ENCODE measurements around the gene MOSMO. TPM values are rescaled to one million over a fixed set of nuclear protein-coding genes. Genes with fewer than 3 reads are reported as not detected.

MOSMO gene
- total and polyA plus RNA-seq, 2 of the 4 experiments (the other 2 are of a cell fraction): 10.5 to 16.0 TPM

DNA sequence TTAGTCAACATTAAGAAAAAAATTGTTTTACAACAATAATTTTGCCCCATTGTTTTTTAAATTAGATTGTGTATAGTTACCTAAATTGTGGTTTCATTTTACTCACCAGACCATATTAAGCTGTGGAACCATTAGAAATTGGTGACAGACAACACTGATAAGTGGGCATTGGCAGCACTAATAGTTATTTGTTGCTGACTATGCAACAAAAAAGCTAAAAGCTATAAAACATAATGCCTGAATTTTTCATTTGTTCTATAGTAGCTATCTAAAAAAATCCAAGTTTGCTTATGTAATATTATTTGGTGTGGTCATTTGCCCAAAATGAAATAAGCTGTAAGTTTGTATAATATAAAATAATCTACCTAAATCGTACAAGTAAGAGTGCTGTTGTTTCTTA lies 70.7 kb downstream of the MOSMO start:
- Histone ChIP-seq H3K23ac (ENCODE audit: low read depth, low read length) (no peak overlapping the region), H3K4me3 (ENCODE audit: insufficient read depth, low read depth, low read length) (no peak overlapping the region), H3K79me1 (ENCODE audit: low read depth in 1 of 2, low read length in 2 of 2) (peaks cover 18 to 46% of the 10 kb centered on the region in 2 experiments), H2AK5ac (ENCODE audit: low read depth, low read length) (no peak overlapping the region), H2AFZ (replicated peaks; ENCODE audit: low read length, poor library complexity) (no peak overlapping the region), H2BK20ac (ENCODE audit: low read depth, low read length) (no peak overlapping the region), H3K4ac (ENCODE audit: low read depth, low read length) (no peak overlapping the region), H3K9ac (ENCODE audit: low read depth, low read length) (no peak overlapping the region), H3K56ac (ENCODE audit: extremely low read depth, insufficient read depth, low read length) (no peak overlapping the region), H3K4me1 (ENCODE audit: control insufficient read depth, insufficient read depth, low read length) (peaks cover 15% of the 10 kb centered on the region), H3K18ac (ENCODE audit: low read depth, low read length) (no peak overlapping the region), H2BK120ac (ENCODE audit: low read depth, low read length) (no peak overlapping the region), H4K91ac (ENCODE audit: insufficient read depth, low read depth, low read length) (no peak overlapping the region), H4K20me1 (ENCODE audit: insufficient read depth, low read length) (peaks cover 9% of the 10 kb centered on the region), H4K8ac (ENCODE audit: low read depth in 2 of 2, low read length in 2 of 2) (no peak overlapping the region), H2AK9ac (replicated peaks; ENCODE audit: low read depth, low read length, poor library complexity) (no peak overlapping the region), H2BK15ac (ENCODE audit: low read depth, low read length) (no peak overlapping the region), H3K14ac (replicated peaks; ENCODE audit: low read depth, low read length) (no peak overlapping the region), H3K27me3 (ENCODE audit: control insufficient read depth, insufficient read depth, low read length) (no peaks in the 10 kb centered on the region), H2BK5ac (ENCODE audit: low read depth, low read length, poor library complexity, severe bottlenecking) (no peak overlapping the region), H3K9me3 (ENCODE audit: control insufficient read depth, insufficient read depth, low read length) (no peaks in the 10 kb centered on the region), H4K5ac (ENCODE audit: low read depth, low read length) (no peak overlapping the region), H3K27ac (ENCODE audit: insufficient read depth, low read length) (no peak overlapping the region), H3K36me3 (ENCODE audit: control insufficient read depth, insufficient read depth, low read length) (no peaks in the 10 kb centered on the region; the same call in 1 of the 2 replicates), H3K4me2 (ENCODE audit: low read depth, low read length) (no peak overlapping the region), H3K9me1 (ENCODE audit: insufficient read depth, low read length) (peaks cover 9% of the 10 kb centered on the region)
- DNase-seq (no peak), ATAC-seq (ENCODE audit: low read depth) (no peak)
- no TSS peak for BruUV-seq (replicated peaks)
- no CpG with 5 or more reads among the region's 1 CpG for WGBS, 2 experiments (ENCODE audit: extremely low coverage in 2 of 2, insufficient read length in 1 of 2)
- in situ Hi-C loops (cut with MboI; ENCODE audit: low sequenced_read_pairs): no loop called here
- CTCF ChIA-PET: interaction anchor here (0.6 to 4.0 kb wide), 15 partner anchors 9 to 125 kb away, joined by 3 to 46 read pairs (median 10); partner anchors contain the start of gene VWA3A
- intact Hi-C loops (cut with micrococcal nuclease): no loop called here
- TF ChIP-seq, protein P1, sequence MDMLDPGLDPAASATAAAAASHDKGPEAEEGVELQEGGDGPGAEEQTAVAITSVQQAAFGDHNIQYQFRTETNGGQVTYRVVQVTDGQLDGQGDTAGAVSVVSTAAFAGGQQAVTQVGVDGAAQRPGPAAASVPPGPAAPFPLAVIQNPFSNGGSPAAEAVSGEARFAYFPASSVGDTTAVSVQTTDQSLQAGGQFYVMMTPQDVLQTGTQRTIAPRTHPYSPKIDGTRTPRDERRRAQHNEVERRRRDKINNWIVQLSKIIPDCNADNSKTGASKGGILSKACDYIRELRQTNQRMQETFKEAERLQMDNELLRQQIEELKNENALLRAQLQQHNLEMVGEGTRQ (IDR thresholded peaks at IDR 0.05; ENCODE audit: low read depth, low read length): no peak
- TF ChIP-seq POLR2A (IDR thresholded peaks at IDR 0.05; ENCODE audit: low read depth, low read length) (no peak), MAFK (IDR thresholded peaks at IDR 0.05; ENCODE audit: low read depth, low read length) (peak; percentile 60), MAZ (IDR thresholded peaks at IDR 0.05; ENCODE audit: borderline replicate concordance, low read depth, low read length) (no peak), MXI1 (IDR thresholded peaks at IDR 0.05; ENCODE audit: borderline replicate concordance, low read depth, low read length) (no peak), CEBPB (IDR thresholded peaks at IDR 0.05; ENCODE audit: low read depth, low read length) (no peak)
- TF ChIP-seq, protein P2, sequence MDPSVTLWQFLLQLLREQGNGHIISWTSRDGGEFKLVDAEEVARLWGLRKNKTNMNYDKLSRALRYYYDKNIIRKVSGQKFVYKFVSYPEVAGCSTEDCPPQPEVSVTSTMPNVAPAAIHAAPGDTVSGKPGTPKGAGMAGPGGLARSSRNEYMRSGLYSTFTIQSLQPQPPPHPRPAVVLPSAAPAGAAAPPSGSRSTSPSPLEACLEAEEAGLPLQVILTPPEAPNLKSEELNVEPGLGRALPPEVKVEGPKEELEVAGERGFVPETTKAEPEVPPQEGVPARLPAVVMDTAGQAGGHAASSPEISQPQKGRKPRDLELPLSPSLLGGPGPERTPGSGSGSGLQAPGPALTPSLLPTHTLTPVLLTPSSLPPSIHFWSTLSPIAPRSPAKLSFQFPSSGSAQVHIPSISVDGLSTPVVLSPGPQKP (IDR thresholded peaks at IDR 0.05; ENCODE audit: borderline replicate concordance, low read depth, low read length): no peak
- dilution Hi-C loops (cut with HindIII; ENCODE audit: low sequenced_read_pairs, unreplicated experiment): no loop called here
- POLR2A ChIA-PET (ENCODE audit: unreplicated experiment): no interaction called here
